K562 (cell line): ENCODE data around the gene NEMP1. TPM values are rescaled to one million over a fixed set of nuclear protein-coding genes. Genes with fewer than 3 reads are reported as not detected.

ENCODE experiments used
- ATAC-seq: fragments of 200-7000 bp; cut with Tn5 transposase; 3 replicates; pipeline ENCODE4 v1.9.1; 2020; ENCODE audit warnings: moderate library complexity
- BruUV-seq: library from RNA; stranded (reverse); fragments of 400-500 nt; replicated peaks from 2 replicates; lab custom pipeline; 2021; lab: Mats Ljungman, UMichigan
- CTCF ChIA-PET: fragments of 300-600 bp; formaldehyde crosslinking; extraction: SDS; loops from one replicate; lab custom pipeline; 2021; ENCODE audit warnings: low intra/inter-chr PET ratio; lab: Yijun Ruan, JAX
- POLR2A ChIA-PET: fragments of 300-600, 350-650 bp; sonication (Branson Sonifier 250); formaldehyde crosslinking; extraction: SDS; loops from one replicate; lab custom pipeline; 2021; ENCODE audit warnings: antibody characterized with exemption, inconsistent platforms; lab: Yijun Ruan, JAX
- DNase-seq, 4 experiments: peaks; one replicate each; pipeline versions ENCODE4 v3.0.0 to v3.0.0-alpha.2; 2011 to 2018; ENCODE audit warnings: low spot score in 3 of 4, mixed read lengths in 3 of 4; ENCODE audit errors: extremely low read depth in 1 of 4
- FAIRE-seq: peaks from 2 replicates; lab custom pipeline; 2011; peaks lifted over from hg19 to GRCh38; lab: Jason Lieb, UNC
- H2AFZ ChIP-seq: 2 replicates; pipeline ENCODE4 v1.6.0; 2011; ENCODE audit warnings: low read depth, low read length, control low read depth, inconsistent platforms
- H3K27ac ChIP-seq: fragments of 200-600 bp; 3 replicates; pipeline ENCODE4 v1.8.0; 2011; ENCODE audit warnings: low read depth, mild to moderate bottlenecking, control low read depth, inconsistent platforms, low read length, moderate library complexity, mixed read lengths; ENCODE audit errors: extremely low read depth
- H3K27me3 ChIP-seq, 2 experiments: fragments of 300-600 bp in 1 of 2; 2 replicates in 1 of 2; 3 replicates in 1 of 2; pipeline versions ENCODE4 v1.6.0 to v1.8.0; 2011; ENCODE audit warnings: inconsistent platforms in 2 of 2, low read length in 2 of 2, mild to moderate bottlenecking in 1 of 2, mixed read lengths in 1 of 2, moderate library complexity in 1 of 2; ENCODE audit not compliant: control insufficient read depth in 2 of 2, insufficient read depth in 2 of 2
- H3K36me3 ChIP-seq: fragments of 300-600 bp; 3 replicates; pipeline ENCODE4 v1.8.0; 2011; ENCODE audit warnings: mild to moderate bottlenecking, low read length, inconsistent platforms; ENCODE audit not compliant: control insufficient read depth, insufficient read depth
- H3K4me1 ChIP-seq, 2 experiments: fragments of 200-600 bp in 1 of 2; replicated peaks in 1 of 2; 2 replicates in 1 of 2; 3 replicates in 1 of 2; pipeline versions ENCODE4 v1.5.1 to v1.8.0; 2011; ENCODE audit warnings: inconsistent platforms in 2 of 2, low read length in 2 of 2, mild to moderate bottlenecking in 1 of 2, mixed read lengths in 1 of 2, moderate library complexity in 1 of 2; ENCODE audit not compliant: control insufficient read depth in 2 of 2, insufficient read depth in 2 of 2
- H3K4me2 ChIP-seq: 2 replicates; pipeline ENCODE4 v1.6.1; 2011; ENCODE audit warnings: low read length, control low read depth, inconsistent platforms, mixed read lengths; ENCODE audit not compliant: insufficient read depth
- H3K4me3 ChIP-seq: fragments of 200-600 bp; sonication (generic), shearing (Covaris generic); 2 replicates; pipeline ENCODE4 v1.5.1; 2016; ENCODE audit warnings: control low read depth, inconsistent platforms
- H3K79me2 ChIP-seq: fragments of 200-600 bp; 3 replicates; pipeline ENCODE4 v1.8.0; 2011; ENCODE audit warnings: low read length, inconsistent platforms; ENCODE audit not compliant: control insufficient read depth, insufficient read depth
- H3K9ac ChIP-seq, 2 experiments: 2 replicates each; pipeline versions ENCODE4 v1.6.0 to v1.6.1; 2011; ENCODE audit warnings: low read depth in 2 of 2, low read length in 2 of 2, control low read depth in 1 of 2, inconsistent platforms in 1 of 2, mild to moderate bottlenecking in 1 of 2, mixed read lengths in 1 of 2; ENCODE audit not compliant: insufficient read depth in 1 of 2
- H3K9me1 ChIP-seq: one replicate; pipeline ENCODE4 v1.6.0; 2011; ENCODE audit warnings: inconsistent platforms, mild to moderate bottlenecking, low read length, moderate library complexity; ENCODE audit not compliant: control insufficient read depth, insufficient read depth
- H3K9me3 ChIP-seq: replicated peaks from 2 replicates; pipeline ENCODE4 v1.5.1; 2011; ENCODE audit warnings: low read depth, low read length, inconsistent platforms; ENCODE audit not compliant: control insufficient read depth, insufficient read depth
- H4K20me1 ChIP-seq: replicated peaks from 2 replicates; pipeline ENCODE4 v1.6.1; 2011; ENCODE audit warnings: low read length, inconsistent platforms, mixed read lengths; ENCODE audit not compliant: control insufficient read depth, insufficient read depth
- AFF4 ChIP-seq: sonication (generic); formaldehyde crosslinking; IDR thresholded peaks from 2 replicates; pipeline ENCODE4 v1.8.0; 2023; ENCODE audit warnings: mild to moderate bottlenecking, missing genetic modification reagents
- EP300 ChIP-seq: IDR thresholded peaks from 2 replicates; pipeline ENCODE4 v1.6.1; 2012; ENCODE audit warnings: low read length, improper control_type of control experiment
- ETV5 ChIP-seq: sonication (generic); formaldehyde crosslinking; IDR thresholded peaks from 2 replicates; pipeline ENCODE4 v1.4.0; 2020; ENCODE audit warnings: low read depth, mild to moderate bottlenecking, missing genetic modification reagents
- FOXM1 ChIP-seq, 2 experiments: fragments of 450-650 bp in 1 of 2; sonication (generic) in 1 of 2; formaldehyde crosslinking in 1 of 2; IDR thresholded peaks; 2 replicates each; pipeline versions ENCODE4 v1.6.1 to v1.9.0; 2017 to 2022; ENCODE audit warnings: low read depth in 2 of 2, mild to moderate bottlenecking in 2 of 2, missing genetic modification reagents in 1 of 2, moderate library complexity in 1 of 2
- KDM5B ChIP-seq: fragments of 200-600 bp; sonication (generic); IDR thresholded peaks from 2 replicates; pipeline ENCODE4 v1.6.1; 2012; ENCODE audit warnings: low read depth, mild to moderate bottlenecking, moderate library complexity, low read length, control low read depth, inconsistent platforms; ENCODE audit not compliant: insufficient replicate concordance
- POLR2H ChIP-seq: IDR thresholded peaks from 2 replicates; pipeline ENCODE4 v1.6.1; 2016; ENCODE audit warnings: missing genetic modification characterization, low read depth, mild to moderate bottlenecking, control low read depth, missing compliant biosample characterization, moderate library complexity
- SETDB1 ChIP-seq: IDR thresholded peaks from one replicate; pipeline ENCODE4 v1.6.1; 2012; ENCODE audit warnings: low read length, control low read depth, inconsistent platforms
- SMARCA4 ChIP-seq: fragments of 450-650 bp; IDR thresholded peaks from 2 replicates; pipeline ENCODE4 v1.6.1; 2016
- TAF9B ChIP-seq: fragments of 450-650 bp; IDR thresholded peaks from 2 replicates; pipeline ENCODE4 v1.6.1; 2018; ENCODE audit warnings: mild to moderate bottlenecking; ENCODE audit not compliant: partially characterized antibody
- TCFL5 ChIP-seq: fragments of 250-450 bp; sonication (Bioruptor Pico); conservative IDR thresholded peaks from 2 replicates; pipeline ENCODE4 v1.6.1; 2021; ENCODE audit warnings: mild to moderate bottlenecking, moderate library complexity, matching md5 sums
- ZBTB5 ChIP-seq: fragments of 450-650 bp; IDR thresholded peaks from 2 replicates; pipeline ENCODE4 v1.6.1; 2017; ENCODE audit warnings: antibody characterized with exemption
- WGBS: fragments of 100-300 bp; shearing (Covaris generic); methylation state at CpG from one replicate; pipeline ENCODE4 v1.1.6; 2016; ENCODE audit warnings: low coverage, mixed read lengths; ENCODE audit not compliant: insufficient coverage; ENCODE audit errors: missing lambda C conversion rate; 5-methylcytosine and 5-hydroxymethylcytosine counted together
- in situ Hi-C: fragments of 300-500 bp; cut with MboI; formaldehyde crosslinking; loops from 4 replicates; pipeline ENCODE4 v1.15.0; 2018; ENCODE audit warnings: inconsistent platforms, mixed read lengths
- intact Hi-C: fragments of 100-400 bp; cut with micrococcal nuclease; formaldehyde crosslinking; loops from 2 replicates; pipeline ENCODE4 v1.14.2; 2022
- polyA plus RNA-seq, 8 experiments: library from polyadenylated mRNA; depleted of rRNA in 4 of 8; stranded (reverse) in 5 of 8; unstranded in 3 of 8; fragments of >200 nt; fragmentation: Nextera tagmentation in 2 of 8; fragmentation: Illumina TruSeq in 1 of 8; extraction: Ambion mirVana in 2 of 8; extraction: Trizol in 1 of 8; gene quantifications; 2 replicates each; pipeline versions ENCODE4 v1.2.1 to v1.2.3, GENCODE V29; 2011 to 2014; ENCODE audit warnings: inconsistent platforms in 1 of 8, missing spikeins in 1 of 8
- total RNA-seq, 7 experiments: library from RNA; depleted of rRNA in 6 of 7; stranded (reverse); fragments of >200 nt in 6 of 7; fragmentation: Illumina TruSeq in 2 of 7; extraction: Trizol in 2 of 7; gene quantifications; 2 replicates each; pipeline versions ENCODE4 v1.2.1 to v1.2.3, GENCODE V29; 2011 to 2021; ENCODE audit warnings: low replicate concordance in 1 of 7
- TF ChIP-seq, protein P1 (sequence below): fragments of 250-450 bp; sonication (Bioruptor Pico); IDR thresholded peaks from 2 replicates; pipeline ENCODE4 v1.6.1; 2021; ENCODE audit warnings: mild to moderate bottlenecking

NEMP1 gene
- total and polyA plus RNA-seq, 9 of the 15 experiments (the other 6 are each of a cell fraction or from before 2014, with no cell fraction given) = 9.5 to 82.2 (median 41.2) TPM

DNA sequence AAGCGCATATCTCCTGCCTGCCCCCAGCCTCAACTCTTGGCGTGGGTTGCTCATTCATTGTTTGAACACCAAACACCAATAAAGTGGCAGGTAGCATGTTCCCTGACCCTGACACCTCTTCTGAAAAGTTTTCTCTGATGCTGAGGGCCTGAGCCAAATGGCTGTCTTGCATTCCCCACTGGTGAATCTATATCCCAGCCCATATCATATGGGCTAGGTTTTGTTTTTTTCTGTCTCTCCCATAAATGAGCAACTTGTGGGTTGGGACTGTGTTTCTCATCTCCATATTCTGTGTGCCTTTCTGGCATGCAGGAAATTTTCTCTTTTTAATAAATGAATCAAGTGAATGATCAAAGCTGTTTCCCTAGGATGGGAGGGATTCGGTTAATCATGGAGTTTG is 33.7 kb downstream of the NEMP1 start (continued):
- TF ChIP-seq KDM5B (no peak), TAF9B (no peak), TCFL5 (CRISPR knock-in tag) (no peak), AFF4 (CRISPR knock-in tag) (no peak), ETV5 (CRISPR knock-in tag) (no peak)
- TF ChIP-seq, all 486 proteins: peak for 0

- no TSS peak for BruUV-seq
- Histone ChIP-seq H4K20me1 (peaks cover under 1% of the 10 kb centered on the region; the same call in 1 of the 2 replicates), H3K9ac (no peak overlapping the region), H3K36me3 (no peaks in the 10 kb centered on the region), H3K9me3 (no peaks in the 10 kb centered on the region), H3K4me3 (no peak overlapping the region), H3K9me1 (no peaks in the 10 kb centered on the region), H3K27me3 (peaks cover 13 to 15% of the 10 kb centered on the region in 2 experiments; a peak in 4 of 5 replicates), H3K4me2 (no peak overlapping the region), H3K79me2 (no peaks in the 10 kb centered on the region), H2AFZ (no peak overlapping the region), H3K27ac (no peak overlapping the region), H3K4me1 (peaks cover 2 to 4% of the 10 kb centered on the region in 2 experiments; a peak in 3 of 5 replicates)
- POLR2A ChIA-PET = interaction anchor here (1.0 kb wide), 1 partner anchor 408 kb away, joined by 5 read pairs; no protein-coding TSS in a partner anchor
- DNase-seq (no peak), ATAC-seq (no peak), FAIRE-seq (no peak)
- intact Hi-C loops = no loop called here
- in situ Hi-C loops = no loop called here
- TF ChIP-seq FOXM1 (IDR thresholded peaks at IDR 0.05; ENCODE audit: low read depth) (no peak), FOXM1 (CRISPR knock-in tag; IDR thresholded peaks at IDR 0.05; ENCODE audit: low read depth) (no peak), SMARCA4 (no peak), SETDB1 (no peak), EP300 (no peak), POLR2H (tag) (no peak), ZBTB5 (no peak)
- TF ChIP-seq, protein P1, sequence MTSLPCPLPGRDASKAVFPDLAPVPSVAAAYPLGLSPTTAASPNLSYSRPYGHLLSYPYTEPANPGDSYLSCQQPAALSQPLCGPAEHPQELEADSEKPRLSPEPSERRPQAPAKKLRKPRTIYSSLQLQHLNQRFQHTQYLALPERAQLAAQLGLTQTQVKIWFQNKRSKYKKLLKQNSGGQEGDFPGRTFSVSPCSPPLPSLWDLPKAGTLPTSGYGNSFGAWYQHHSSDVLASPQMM = no peak
- 11% methylated on average over 6 of the region's 6 CpGs for WGBS
- CTCF ChIA-PET = no interaction called here
These were observed 34.1 kb downstream of the NEMP1 start for GRCh38 chr12:57044468-57044867.
